Measurements from ENCODE around the gene CHAT.

DNA sequence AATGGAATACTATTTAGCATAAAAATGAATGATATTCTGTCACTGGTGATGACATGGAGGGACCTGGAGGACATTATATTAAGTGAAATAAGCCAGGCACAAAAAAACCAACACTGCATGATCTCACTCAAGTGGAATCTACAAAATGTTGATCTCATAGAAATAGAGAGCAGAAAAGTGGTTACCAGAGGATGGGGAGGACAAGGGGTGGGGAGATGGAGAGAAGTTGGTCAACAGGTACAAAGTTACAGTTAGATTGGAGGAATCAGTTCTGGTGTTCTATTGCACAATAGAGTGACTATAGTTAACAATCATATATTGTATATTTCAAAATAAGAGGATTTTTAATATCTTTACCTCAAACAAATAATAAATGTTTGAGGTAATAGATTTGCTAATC lies 28.4 kb upstream of the CHAT start:
- TF ChIP-seq, protein P1, sequence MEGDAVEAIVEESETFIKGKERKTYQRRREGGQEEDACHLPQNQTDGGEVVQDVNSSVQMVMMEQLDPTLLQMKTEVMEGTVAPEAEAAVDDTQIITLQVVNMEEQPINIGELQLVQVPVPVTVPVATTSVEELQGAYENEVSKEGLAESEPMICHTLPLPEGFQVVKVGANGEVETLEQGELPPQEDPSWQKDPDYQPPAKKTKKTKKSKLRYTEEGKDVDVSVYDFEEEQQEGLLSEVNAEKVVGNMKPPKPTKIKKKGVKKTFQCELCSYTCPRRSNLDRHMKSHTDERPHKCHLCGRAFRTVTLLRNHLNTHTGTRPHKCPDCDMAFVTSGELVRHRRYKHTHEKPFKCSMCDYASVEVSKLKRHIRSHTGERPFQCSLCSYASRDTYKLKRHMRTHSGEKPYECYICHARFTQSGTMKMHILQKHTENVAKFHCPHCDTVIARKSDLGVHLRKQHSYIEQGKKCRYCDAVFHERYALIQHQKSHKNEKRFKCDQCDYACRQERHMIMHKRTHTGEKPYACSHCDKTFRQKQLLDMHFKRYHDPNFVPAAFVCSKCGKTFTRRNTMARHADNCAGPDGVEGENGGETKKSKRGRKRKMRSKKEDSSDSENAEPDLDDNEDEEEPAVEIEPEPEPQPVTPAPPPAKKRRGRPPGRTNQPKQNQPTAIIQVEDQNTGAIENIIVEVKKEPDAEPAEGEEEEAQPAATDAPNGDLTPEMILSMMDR (IDR thresholded peaks at IDR 0.05 in 2 of 3, conservative IDR thresholded peaks at IDR 0.05 in 1 of 3; ENCODE audit: borderline replicate concordance in 1 of 3, insufficient read depth in 1 of 3, low read depth in 2 of 3, low read length in 2 of 3) = no peak
- TF ChIP-seq, protein P2, sequence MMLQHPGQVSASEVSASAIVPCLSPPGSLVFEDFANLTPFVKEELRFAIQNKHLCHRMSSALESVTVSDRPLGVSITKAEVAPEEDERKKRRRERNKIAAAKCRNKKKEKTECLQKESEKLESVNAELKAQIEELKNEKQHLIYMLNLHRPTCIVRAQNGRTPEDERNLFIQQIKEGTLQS (IDR thresholded peaks at IDR 0.05) = no peak
- no peak for TF ChIP-seq POLR2AphosphoS5 (IDR thresholded peaks at IDR 0.05; ENCODE audit: low read depth, low read length)
- TF ChIP-seq SP1 (IDR thresholded peaks at IDR 0.05; ENCODE audit: low read depth) = no peak
- TF ChIP-seq EZH2 (IDR thresholded peaks at IDR 0.05) = no peak
- no peak for TF ChIP-seq EZH2phosphoT487 (IDR thresholded peaks at IDR 0.05; ENCODE audit: borderline replicate concordance)
- no peak for TF ChIP-seq POLR2A (IDR thresholded peaks at IDR 0.05; ENCODE audit: borderline replicate concordance, extremely low read depth, insufficient read depth, insufficient read length)
- TF ChIP-seq, protein P3, sequence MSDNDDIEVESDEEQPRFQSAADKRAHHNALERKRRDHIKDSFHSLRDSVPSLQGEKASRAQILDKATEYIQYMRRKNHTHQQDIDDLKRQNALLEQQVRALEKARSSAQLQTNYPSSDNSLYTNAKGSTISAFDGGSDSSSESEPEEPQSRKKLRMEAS (IDR thresholded peaks at IDR 0.05) = no peak
- no peak for TF ChIP-seq CBX3 (IDR thresholded peaks at IDR 0.05; ENCODE audit: low read depth)
- TF ChIP-seq ZNF274 (IDR thresholded peaks at IDR 0.05; ENCODE audit: low read depth, low read length) = no peak
- TF ChIP-seq TCF7L2 (IDR thresholded peaks at IDR 0.05; ENCODE audit: borderline replicate concordance, extremely low read depth, insufficient read depth, insufficient read length) = no peak
- TF ChIP-seq FOSL1 (IDR thresholded peaks at IDR 0.05; ENCODE audit: low read depth) = no peak

Data from HCT116 (cell line).